WTC11 (cell line): ENCODE measurements around the gene SHMT1. TPM values are rescaled to one million over a fixed set of nuclear protein-coding genes. Genes with fewer than 3 reads are reported as not detected.

ENCODE experiments used
- ATAC-seq: fragments of 200-7000 bp; cut with Tn5 transposase; 2 replicates; pipeline ENCODE4 v1.10.0; 2021; ENCODE audit warnings: mild to moderate bottlenecking, moderate library complexity
- CTCF ChIA-PET: fragments of 300-600 bp; sonication (Branson Sonifier 250); formaldehyde crosslinking; loops from one replicate; lab custom pipeline; 2021; ENCODE audit warnings: antibody characterized with exemption; lab: Charles Lee
- POLR2A ChIA-PET: fragments of 350-600 bp; sonication (Branson Sonifier 250); formaldehyde crosslinking; loops from one replicate; lab custom pipeline; 2021; ENCODE audit warnings: antibody characterized with exemption; lab: Charles Lee
- DNase-seq: peaks from one replicate; pipeline ENCODE4 v3.0.0; 2021; ENCODE audit warnings: low spot score
- H3K27ac Mint-ChIP-seq: 2 replicates; pipeline ENCODE4 v1.8.0; 2021; ENCODE audit warnings: mixed read lengths
- H3K27me3 Mint-ChIP-seq: 2 replicates; pipeline ENCODE4 v1.8.0; 2021; ENCODE audit warnings: low read depth, mild to moderate bottlenecking, moderate library complexity, mixed read lengths
- H3K36me3 Mint-ChIP-seq: 2 replicates; pipeline ENCODE4 v1.8.0; 2021; ENCODE audit warnings: mixed read lengths
- H3K4me1 Mint-ChIP-seq: 2 replicates; pipeline ENCODE4 v1.8.0; 2022; ENCODE audit warnings: mixed read lengths
- H3K4me3 Mint-ChIP-seq: 2 replicates; pipeline ENCODE4 v1.8.0; 2021; ENCODE audit warnings: mild to moderate bottlenecking, moderate library complexity, mixed read lengths
- H3K9me3 Mint-ChIP-seq: 2 replicates; pipeline ENCODE4 v1.8.0; 2021; ENCODE audit warnings: mixed read lengths
- AR ChIP-seq: fragments of 250-450 bp; sonication (Bioruptor Pico); IDR thresholded peaks from 2 replicates; pipeline ENCODE4 v1.9.0; 2021; ENCODE audit warnings: mild to moderate bottlenecking
- ATF1 ChIP-seq: sonication (generic); formaldehyde crosslinking; IDR thresholded peaks from 2 replicates; pipeline ENCODE4 v1.8.1; 2023; ENCODE audit warnings: mild to moderate bottlenecking, moderate library complexity, missing genetic modification reagents
- CREM ChIP-seq: sonication (generic); formaldehyde crosslinking; IDR thresholded peaks from 2 replicates; pipeline ENCODE4 v1.8.1; 2022; ENCODE audit warnings: mild to moderate bottlenecking, missing genetic modification reagents, moderate library complexity
- E2F4 ChIP-seq: sonication (generic); formaldehyde crosslinking; IDR thresholded peaks from 2 replicates; pipeline ENCODE4 v1.8.1; 2022; ENCODE audit warnings: low read depth, mild to moderate bottlenecking, moderate library complexity, missing genetic modification reagents, borderline replicate concordance
- ERG ChIP-seq: fragments of 250-450 bp; sonication (Bioruptor Pico); IDR thresholded peaks from 2 replicates; pipeline ENCODE4 v1.8.0; 2021; ENCODE audit warnings: mild to moderate bottlenecking
- FOXJ3 ChIP-seq: sonication (generic); formaldehyde crosslinking; IDR thresholded peaks from 2 replicates; pipeline ENCODE4 v1.9.0; 2021; ENCODE audit warnings: missing genetic modification reagents, mild to moderate bottlenecking, borderline replicate concordance
- FOXP1 ChIP-seq: sonication (generic); formaldehyde crosslinking; IDR thresholded peaks from 2 replicates; pipeline ENCODE4 v1.8.0; 2022; ENCODE audit warnings: missing genetic modification reagents, mild to moderate bottlenecking, moderate library complexity, borderline replicate concordance
- HMGXB4 ChIP-seq: sonication (generic); formaldehyde crosslinking; IDR thresholded peaks from 2 replicates; pipeline ENCODE4 v1.8.1; 2023; ENCODE audit warnings: mild to moderate bottlenecking, moderate library complexity, missing genetic modification reagents
- IRF2 ChIP-seq: sonication (generic); formaldehyde crosslinking; IDR thresholded peaks from 2 replicates; pipeline ENCODE4 v1.8.0; 2022; ENCODE audit warnings: low read depth, missing genetic modification reagents, borderline replicate concordance
- JAZF1 ChIP-seq: fragments of 250-450 bp; sonication (Bioruptor Pico); IDR thresholded peaks from 2 replicates; pipeline ENCODE4 v1.9.0; 2021; ENCODE audit warnings: moderate library complexity, mild to moderate bottlenecking, inconsistent platforms
- NR2C2 ChIP-seq: sonication (generic); formaldehyde crosslinking; IDR thresholded peaks from 2 replicates; pipeline ENCODE4 v1.8.0; 2022; ENCODE audit warnings: mild to moderate bottlenecking, missing genetic modification reagents
- OVOL2 ChIP-seq: fragments of 250-450 bp; sonication (Bioruptor Pico); IDR thresholded peaks from 2 replicates; pipeline ENCODE4 v1.9.0; 2021; ENCODE audit warnings: mild to moderate bottlenecking, borderline replicate concordance
- RELA ChIP-seq: sonication (generic); formaldehyde crosslinking; IDR thresholded peaks from 2 replicates; pipeline ENCODE4 v1.8.1; 2022; ENCODE audit warnings: missing genetic modification reagents, mild to moderate bottlenecking, borderline replicate concordance
- SMAD3 ChIP-seq: sonication (generic); formaldehyde crosslinking; IDR thresholded peaks from 2 replicates; pipeline ENCODE4 v1.8.0; 2022; ENCODE audit warnings: missing genetic modification reagents, mild to moderate bottlenecking, borderline replicate concordance
- USF2 ChIP-seq: sonication (generic); formaldehyde crosslinking; IDR thresholded peaks from 2 replicates; pipeline ENCODE4 v1.8.1; 2023; ENCODE audit warnings: mild to moderate bottlenecking, missing genetic modification reagents, moderate library complexity
- ZNF121 ChIP-seq: sonication (generic); formaldehyde crosslinking; IDR thresholded peaks from 2 replicates; pipeline ENCODE4 v1.8.0; 2023; ENCODE audit warnings: missing genetic modification reagents
- ZNF532 ChIP-seq: fragments of 250-450 bp; sonication (Bioruptor Pico); IDR thresholded peaks from 2 replicates; pipeline ENCODE4 v1.9.0; 2021; ENCODE audit warnings: mild to moderate bottlenecking, borderline replicate concordance
- total RNA-seq: library from RNA; stranded (reverse); gene quantifications from 3 replicates; pipeline ENCODE4 v1.2.3, GENCODE V29; 2021

The SHMT1 gene
- total RNA-seq, 1 experiment from 2014 or later = 49.2 TPM

- TF ChIP-seq ZNF532 (CRISPR knock-in tag) (no peak), SMAD3 (no peak), CREM (CRISPR knock-in tag) (no peak), AR (CRISPR knock-in tag) (no peak), HMGXB4 (CRISPR knock-in tag) (no peak), ERG (no peak), IRF2 (CRISPR knock-in tag) (no peak), ZNF121 (no peak), RELA (CRISPR knock-in tag) (no peak), JAZF1 (no peak)
- TF ChIP-seq, all 79 proteins: peak for 0
Observed at GRCh38 chr17:18318117-18318516, 45.2 kb downstream of the SHMT1 start (continued).

- POLR2A ChIA-PET = interaction anchor here (0.6 kb wide), 1 partner anchor 376 kb away, joined by 3 read pairs; no protein-coding TSS in a partner anchor
- Mint-ChIP-seq H3K27me3 (no peaks in the 10 kb centered on the region; the same call in 1 of the 2 replicates), H3K4me3 (peak overlapping the region; percentile 94), H3K36me3 (peaks cover 26% of the 10 kb centered on the region), H3K4me1 (peaks cover 48% of the 10 kb centered on the region), H3K27ac (peak overlapping the region; percentile 100), H3K9me3 (no peaks in the 10 kb centered on the region)
- CTCF ChIA-PET = interaction anchor here (1.3 kb wide), 1 partner anchor 17 kb away, joined by 3 read pairs; no protein-coding TSS in a partner anchor
- DNase-seq (no peak), ATAC-seq (no peak)
- TF ChIP-seq FOXP1 (no peak), USF2 (CRISPR knock-in tag) (no peak), FOXJ3 (CRISPR knock-in tag) (no peak), OVOL2 (no peak), E2F4 (CRISPR knock-in tag) (no peak), ATF1 (CRISPR knock-in tag) (no peak), NR2C2 (CRISPR knock-in tag) (no peak)
Observed at GRCh38 chr17:18315961-18316360, 47.4 kb downstream of the SHMT1 start.
